Hippocampal formation (tissue), 2 donors: ENCODE measurements around the gene SH3PXD2B.

Experiments
- DNase-seq, 2 donors: peaks; one replicate each; lab custom pipeline; 2025; lab: John Stamatoyannopoulos, UW

Gene SH3PXD2B

GRCh38 chr5:172453206-172453985 lies 929 bp downstream of the SH3PXD2B start:
- DNase-seq = peak in 1 of 2 donors; percentile 33

DNA sequence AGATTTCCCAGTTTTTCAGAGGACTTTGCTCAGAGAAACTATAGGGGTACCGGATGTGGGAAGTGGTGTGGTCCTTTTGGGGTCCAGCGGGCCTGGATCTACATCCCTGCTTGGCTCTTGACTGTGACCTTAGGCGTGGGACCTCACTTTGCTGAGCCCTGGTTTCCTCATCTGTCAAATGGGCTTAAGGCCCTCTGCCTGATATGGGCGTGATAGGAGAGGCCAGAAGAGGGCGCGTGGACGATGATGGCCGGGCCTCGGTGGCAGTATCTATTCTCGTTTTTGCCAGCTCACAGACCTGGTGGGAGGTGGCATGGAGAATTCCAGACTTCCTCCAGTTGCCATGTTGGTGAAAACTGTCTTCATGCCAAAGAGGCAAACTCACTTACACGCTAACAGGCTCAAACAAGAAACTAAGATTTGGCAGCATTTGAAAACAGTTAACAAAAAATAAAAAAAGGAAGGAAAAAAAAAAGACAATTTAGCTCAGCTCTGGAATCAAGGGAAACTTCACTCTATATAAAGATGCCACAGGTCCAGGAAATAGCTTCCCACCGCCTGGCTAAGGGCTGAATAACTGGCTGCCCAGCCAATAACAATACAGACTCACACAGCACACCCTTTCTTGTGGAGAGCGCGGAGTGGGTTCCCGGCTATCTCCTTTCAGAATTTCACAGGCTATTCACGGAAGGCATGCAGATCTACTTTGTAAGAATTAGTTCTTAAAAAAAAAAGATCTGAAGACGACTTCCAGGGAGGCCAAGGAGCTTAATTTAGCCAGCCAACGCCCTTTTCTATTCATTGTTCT lies 1.7 kb downstream of the SH3PXD2B start:
- DNase-seq = peak; percentile 33 to 65

DNA sequence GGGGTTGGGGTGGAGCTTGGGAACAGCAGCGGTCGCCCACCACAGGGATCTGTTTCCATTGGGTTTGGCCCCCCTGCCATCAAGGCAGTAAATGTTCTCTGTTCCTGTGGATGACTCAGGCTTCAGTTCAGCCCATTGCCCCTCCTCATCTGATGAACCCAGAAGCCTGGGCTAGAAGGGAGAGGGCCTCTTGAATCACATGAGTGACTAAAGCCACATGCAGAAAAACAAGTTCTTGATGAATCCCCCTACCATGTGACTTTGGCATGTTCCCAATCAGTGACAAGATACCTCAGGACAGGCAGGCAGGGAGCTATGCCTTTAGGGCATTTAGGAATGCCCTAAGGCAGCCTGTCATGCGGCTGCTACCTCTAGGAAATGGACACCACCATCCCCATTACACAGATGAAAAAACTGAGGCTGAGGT lies 2.5 kb downstream of the SH3PXD2B start:
- no peak for DNase-seq

DNA sequence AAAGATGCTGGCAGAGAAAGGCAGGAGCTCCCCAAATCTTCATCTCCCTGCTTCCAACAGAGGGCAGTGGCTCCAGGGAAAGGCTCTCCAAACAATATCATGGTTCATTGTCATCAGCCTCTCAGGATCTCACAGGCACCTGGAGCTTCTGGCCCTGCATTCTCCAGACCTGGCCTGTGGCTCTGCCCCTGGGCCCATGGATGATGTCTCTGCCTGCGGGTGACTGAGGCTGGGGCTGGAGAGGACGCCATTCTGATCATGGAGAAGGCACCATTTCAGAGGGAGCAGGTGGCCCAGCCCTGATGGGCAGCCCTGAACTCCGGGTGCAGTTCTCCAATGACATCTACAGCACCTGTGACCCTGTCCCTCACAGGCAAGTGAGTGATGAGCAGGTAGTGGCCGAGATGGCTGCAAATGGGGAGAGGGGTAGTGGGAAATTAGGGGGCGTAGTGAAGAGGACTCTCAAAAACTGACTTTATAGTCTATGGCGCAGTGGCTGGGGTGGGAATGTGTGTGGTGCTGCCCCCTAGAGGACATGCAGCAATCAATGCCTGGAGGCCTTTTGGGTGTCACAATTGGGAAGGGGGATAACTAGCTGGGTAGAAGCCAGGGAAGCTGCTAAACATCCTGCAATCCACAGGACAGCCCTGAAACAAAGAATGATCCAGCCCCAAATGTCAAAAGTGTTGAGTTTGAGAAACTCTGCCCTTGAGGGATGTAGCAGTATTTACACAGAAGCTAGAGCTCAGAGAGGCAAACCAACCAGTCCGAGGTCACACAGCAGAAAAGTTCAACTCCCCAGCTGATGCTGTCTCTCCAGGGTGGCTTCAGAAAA lies 3.2 kb downstream of the SH3PXD2B start:
- DNase-seq = peak in 1 of 2 donors; percentile 53

DNA sequence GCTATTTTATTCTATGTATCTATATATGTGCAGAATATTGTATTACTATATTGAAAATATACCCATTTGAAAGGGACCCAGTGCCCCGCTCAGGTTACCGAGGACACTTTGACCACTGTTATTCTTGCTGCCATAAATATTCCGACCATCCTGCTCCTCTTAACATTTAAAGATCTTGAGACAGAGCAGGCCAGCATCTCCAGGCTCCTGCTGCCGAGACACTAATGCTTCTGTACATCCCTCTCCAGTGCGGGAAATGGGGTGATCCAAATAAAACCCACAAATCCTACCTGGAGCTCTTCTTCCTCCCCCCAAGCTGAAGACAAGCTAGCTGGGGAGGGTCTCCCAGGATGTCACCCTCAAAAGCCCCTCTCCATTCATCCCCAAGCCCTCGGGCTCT lies 3.9 kb downstream of the SH3PXD2B start:
- DNase-seq = no peak

DNA sequence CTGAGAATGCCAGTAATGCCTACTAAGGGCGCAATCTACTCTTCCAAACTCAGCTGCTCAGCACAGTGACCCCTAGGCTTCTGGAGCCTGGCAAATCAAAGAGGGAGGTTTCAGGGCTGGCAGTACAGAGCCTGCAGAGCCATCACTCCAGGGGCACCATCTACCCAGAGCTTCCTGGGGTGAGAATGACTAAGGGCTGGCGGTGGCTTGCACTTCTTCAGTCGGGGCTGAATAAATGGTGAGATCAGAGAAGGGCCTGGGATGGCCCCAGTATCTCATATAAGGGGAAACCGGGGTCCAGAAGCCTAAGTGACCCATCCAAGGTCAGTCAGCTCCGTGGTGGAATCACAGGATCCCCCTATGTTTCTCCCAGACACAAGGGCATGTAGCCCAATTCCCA lies 5.3 kb downstream of the SH3PXD2B start:
- no peak for DNase-seq

GRCh38 chr5:172447646-172448365 lies 6.5 kb downstream of the SH3PXD2B start:
- DNase-seq = no peak

- DNase-seq = no peak
Measured at GRCh38 chr5:172446336-172447051, 7.8 kb downstream of the SH3PXD2B start.

- no peak for DNase-seq
Measured at GRCh38 chr5:172445866-172446265, 8.5 kb downstream of the SH3PXD2B start.

DNA sequence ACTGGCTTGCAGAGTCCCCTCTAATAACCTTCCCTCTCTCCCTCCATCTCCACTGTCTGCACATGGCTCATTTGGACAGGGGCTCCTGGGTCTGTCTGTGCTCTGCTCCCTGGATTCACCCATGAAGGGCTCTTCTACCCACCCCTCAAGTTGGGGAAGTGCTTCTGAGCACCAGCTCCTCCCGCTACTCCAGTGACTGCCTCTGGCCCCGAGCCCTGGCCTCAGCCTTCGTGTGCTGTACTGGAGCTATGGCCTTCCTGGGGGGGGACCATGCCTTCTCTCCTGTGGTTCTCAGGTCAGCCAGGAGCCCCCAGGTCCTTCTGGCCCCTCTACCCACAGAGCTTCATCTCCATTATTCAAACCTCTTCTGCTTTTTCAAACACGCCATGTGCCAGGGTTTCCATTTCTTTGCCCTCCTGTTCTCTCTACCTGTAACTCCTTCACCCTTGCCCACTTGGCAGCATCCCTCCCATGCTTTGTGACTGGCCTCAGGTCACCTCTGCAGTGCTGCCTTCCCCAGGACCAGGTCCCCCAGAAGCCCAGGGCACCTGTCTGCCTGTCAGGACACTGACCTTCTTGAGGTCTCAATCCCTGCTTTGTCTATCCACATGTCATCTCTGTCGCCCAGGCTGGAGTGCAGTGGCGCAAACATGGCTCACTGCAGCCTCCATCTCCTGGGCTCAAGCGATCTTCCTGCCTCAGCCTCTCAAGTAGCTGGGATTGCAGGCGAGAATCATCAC lies 9.5 kb downstream of the SH3PXD2B start:
- no peak for DNase-seq

DNA sequence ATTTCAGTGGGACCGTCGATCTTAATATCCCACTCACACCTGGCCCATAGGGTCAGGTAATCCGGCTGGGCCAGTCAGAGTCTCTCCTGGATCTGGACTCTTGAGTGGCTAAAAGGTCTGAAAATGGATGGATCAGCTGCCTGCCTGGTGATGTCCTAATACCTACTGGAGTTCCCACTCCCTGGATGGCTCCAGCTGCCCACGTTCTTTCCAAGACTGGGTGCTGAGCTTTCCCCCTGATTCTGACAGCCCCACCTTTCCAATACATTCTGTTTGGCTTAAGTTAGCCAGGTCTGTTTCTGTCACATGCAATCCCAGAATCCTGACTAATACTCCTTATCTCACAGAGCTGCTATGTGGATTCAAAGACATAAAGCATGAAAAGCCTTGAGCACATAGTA lies 10.2 kb downstream of the SH3PXD2B start:
- DNase-seq = no peak

GRCh38 chr5:172443441-172444109 lies 10.8 kb downstream of the SH3PXD2B start:
- no peak for DNase-seq

DNA sequence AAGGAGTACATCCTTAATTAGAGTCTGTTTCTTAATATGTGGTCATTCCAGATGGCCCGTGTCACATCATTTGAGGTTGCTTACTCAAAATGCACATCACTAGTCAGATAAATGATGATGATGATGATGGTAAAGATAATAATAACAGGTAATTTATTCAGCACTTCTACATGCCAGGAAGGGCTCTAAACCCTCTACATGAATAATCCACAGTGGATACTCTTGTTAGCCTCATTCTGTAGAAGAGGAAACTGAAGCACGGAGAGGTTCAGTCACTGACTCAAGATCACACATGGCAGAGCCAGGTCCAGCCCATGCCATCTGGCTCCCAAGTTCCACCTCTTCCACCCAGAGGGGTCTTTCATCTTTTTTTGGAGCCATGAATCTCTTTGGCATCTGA lies 11.7 kb downstream of the SH3PXD2B start:
- DNase-seq = no peak

DNA sequence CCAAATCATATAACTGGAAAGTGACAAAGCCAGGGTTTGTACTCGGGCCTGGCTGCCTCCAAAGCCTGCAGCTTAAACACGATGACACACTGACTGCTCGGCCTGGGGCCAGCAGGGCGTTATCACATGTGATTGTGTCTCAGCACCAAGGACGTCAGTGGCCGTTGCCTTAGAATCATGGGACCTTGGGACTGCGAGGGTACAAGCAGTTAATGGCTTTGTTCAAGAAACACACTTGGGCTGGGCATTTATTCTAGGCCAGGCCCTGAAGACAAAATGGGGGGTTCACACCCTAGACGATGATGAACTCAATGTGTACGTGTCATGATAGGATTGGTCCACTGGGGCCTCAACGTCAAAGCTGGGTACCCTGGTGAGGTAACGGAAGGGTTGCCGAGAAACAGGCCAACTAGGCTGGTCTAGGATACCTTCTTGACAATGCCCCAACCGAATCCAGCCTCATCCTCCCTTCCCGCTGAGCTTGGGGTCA lies 13.0 kb downstream of the SH3PXD2B start:
- no peak for DNase-seq

DNA sequence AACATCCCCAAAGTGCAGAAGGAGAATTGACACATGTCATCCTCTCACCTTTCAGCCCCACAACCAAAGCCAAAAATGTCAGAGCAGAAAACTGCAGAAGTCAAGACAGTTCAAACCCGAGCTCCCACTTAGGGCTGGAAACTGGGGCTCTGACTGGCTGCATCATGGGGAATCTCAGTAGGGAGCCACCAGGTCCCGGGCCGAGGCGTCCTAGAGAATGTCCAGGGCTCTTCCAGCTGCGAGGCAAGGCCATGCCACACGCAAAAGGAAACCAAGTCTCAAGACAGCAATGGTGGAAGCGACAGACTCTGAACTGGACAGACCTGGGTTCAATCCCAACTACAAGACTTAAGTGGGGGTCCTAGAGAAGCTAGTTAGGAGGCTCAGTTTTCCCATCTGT lies 13.8 kb downstream of the SH3PXD2B start:
- no peak for DNase-seq

DNA sequence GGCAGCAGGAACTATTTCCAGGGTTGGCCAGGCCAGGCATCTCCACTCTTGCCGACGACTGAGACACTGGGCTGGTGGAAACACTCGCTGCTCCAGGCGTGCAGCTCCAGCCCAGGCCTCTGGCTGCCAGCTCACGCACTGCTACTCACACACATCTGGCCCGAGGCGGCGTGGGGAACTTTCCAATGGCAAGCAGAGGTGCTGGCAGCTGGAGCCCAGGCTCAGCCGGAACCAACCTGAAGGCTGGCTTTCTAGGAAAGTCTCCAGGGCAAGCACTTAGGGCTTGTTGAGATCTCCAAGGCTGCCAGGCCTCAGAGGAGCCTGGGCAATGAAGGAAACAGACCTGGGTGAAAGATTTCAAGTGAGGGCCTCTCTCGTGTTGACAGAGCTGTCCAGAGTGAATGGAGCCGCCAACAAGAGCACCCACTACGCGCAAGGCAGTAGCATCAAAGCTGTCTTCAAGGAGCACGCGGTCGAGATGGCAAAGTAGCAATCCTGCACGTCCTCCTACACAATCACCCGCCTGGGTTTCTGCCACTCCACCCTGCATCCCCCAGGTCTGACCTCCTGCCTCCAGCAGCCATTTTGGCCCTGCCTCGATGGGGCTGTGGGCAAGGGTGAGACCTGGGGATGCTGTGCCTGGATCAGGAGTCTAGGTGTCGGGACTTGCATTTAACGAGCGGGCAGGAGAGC lies 14.4 kb downstream of the SH3PXD2B start:
- DNase-seq = peak in 1 of 2 donors; percentile 50

GRCh38 chr5:172438319-172438668 lies 16.0 kb downstream of the SH3PXD2B start:
- peak; percentile 55 to 85 for DNase-seq

- peak; percentile 27 to 55 for DNase-seq
Measured at GRCh38 chr5:172437445-172438318, 16.6 kb downstream of the SH3PXD2B start.
